Lung (tissue), 12 donors: ENCODE results near the gene HK2. TPM values are rescaled to one million over a fixed set of nuclear protein-coding genes. Genes with fewer than 3 reads are reported as not detected.

Source experiments
- ATAC-seq: fragments of 200-7000 bp; cut with Tn5 transposase; one replicate; pipeline ENCODE4 v1.9.1; 2020; ENCODE audit warnings: moderate number of reproducible peaks; ENCODE audit not compliant: insufficient read depth, low FRiP score
- DNase-seq, 3 donors: peaks; one replicate each; pipeline ENCODE4 v3.0.0-alpha.2; 2013 to 2017
- H3K27ac ChIP-seq, 2 donors: one replicate each; pipeline ENCODE4 v1.5.1; 2013; ENCODE audit warnings: mild to moderate bottlenecking in 2 of 2, moderate library complexity in 2 of 2, control low read depth in 1 of 2, inconsistent platforms in 1 of 2, low read depth in 1 of 2, low read length in 1 of 2
- H3K27me3 ChIP-seq, 3 donors: one replicate each; pipeline ENCODE4 v1.5.1; 2013; ENCODE audit warnings: low read length in 2 of 3; ENCODE audit not compliant: control insufficient read depth in 3 of 3, insufficient read depth in 3 of 3
- H3K36me3 ChIP-seq, 4 donors: one replicate each; pipeline ENCODE4 v1.5.1; 2013; ENCODE audit warnings: low read length in 4 of 4, mild to moderate bottlenecking in 1 of 4, moderate library complexity in 1 of 4; ENCODE audit not compliant: control insufficient read depth in 4 of 4, insufficient read depth in 4 of 4
- H3K4me1 ChIP-seq, 5 donors: one replicate each; pipeline ENCODE4 v1.5.1; 2013; ENCODE audit warnings: low read length in 5 of 5, mild to moderate bottlenecking in 2 of 5, moderate library complexity in 1 of 5; ENCODE audit not compliant: control insufficient read depth in 5 of 5, insufficient read depth in 5 of 5
- H3K4me3 ChIP-seq: one replicate; pipeline ENCODE4 v1.5.1; 2013; ENCODE audit warnings: mild to moderate bottlenecking, control low read depth, moderate library complexity
- H3K9ac ChIP-seq, 2 donors: one replicate each; pipeline ENCODE4 v1.5.1; 2013; ENCODE audit warnings: low read length in 2 of 2, control low read depth in 1 of 2; ENCODE audit not compliant: insufficient read depth in 1 of 2
- H3K9me3 ChIP-seq, 4 donors: one replicate each; pipeline ENCODE4 v1.5.1; 2013; ENCODE audit warnings: low read length in 3 of 4, mild to moderate bottlenecking in 1 of 4, moderate library complexity in 1 of 4; ENCODE audit not compliant: control insufficient read depth in 4 of 4, insufficient read depth in 3 of 4
- CTCF ChIP-seq: IDR thresholded peaks from 2 replicates; pipeline ENCODE4 v1.5.1; 2012; ENCODE audit warnings: mild to moderate bottlenecking; ENCODE audit errors: control extremely low read depth, extremely low read depth
- WGBS, 2 donors: extraction: QIAGEN DNeasy Blood & Tissue Kit; methylation state at CpG; one replicate each; pipeline ENCODE4 v1.1.7; 2013; 5-methylcytosine and 5-hydroxymethylcytosine counted together
- polyA plus RNA-seq, 2 donors: library from polyadenylated mRNA; stranded (reverse); fragments of 200-250 nt; gene quantifications; one replicate each; pipeline ENCODE4 v1.2.1, GENCODE V29; 2013
- total RNA-seq, 2 donors: library from RNA; depleted of rRNA in 1 of 2; stranded (reverse); fragments of >200 nt in 1 of 2; gene quantifications; one replicate each; pipeline ENCODE4 v1.2.1, GENCODE V29; 2014 to 2021
- donor health status: control.
- donor health status: control.
- donor health status: Bipolar disorder and iron deficiency.
- donor health status: healthy.
- donor health status: DM: yes; HTN: yes; CAD: no.

The HK2 gene
- total and polyA plus RNA-seq, 4 donors = 13.6 to 43.1 (median 20.8) TPM

GRCh38 chr2:74877376-74877775, 43.4 kb downstream of the HK2 start:
- Histone ChIP-seq H3K27ac (no peak overlapping the region), H3K36me3 (peaks cover 7 to 37% (median 13%) of the 10 kb centered on the region in 4 donors), H3K9ac (no peak overlapping the region), H3K9me3 (no peaks in the 10 kb centered on the region), H3K4me3 (no peak overlapping the region), H3K27me3 (no peaks in the 10 kb centered on the region), H3K4me1 (peaks cover 0 to 9% (median 5%) of the 10 kb centered on the region in 5 donors)
- WGBS, 2 donors = 85 to 90% methylated on average over 6 of the region's 6 CpGs
- DNase-seq = no peak
- no peak for ATAC-seq
- TF ChIP-seq CTCF = no peak

- H3K4me3 ChIP-seq = no peak overlapping the region
- no peak for TF ChIP-seq CTCF
- peaks cover 7 to 41% (median 13%) of the 10 kb centered on the region in 4 donors for H3K36me3 ChIP-seq
- ATAC-seq (no peak), DNase-seq (no peak)
- 79 to 83% methylated on average over 4 of the region's 4 CpGs for WGBS, 2 donors
- no peak overlapping the region for H3K9ac ChIP-seq
- no peaks in the 10 kb centered on the region for H3K9me3 ChIP-seq
- no peak overlapping the region for H3K27ac ChIP-seq
- peaks cover 0 to 1% (median 0%) of the 10 kb centered on the region in 3 donors for H3K27me3 ChIP-seq
- peaks cover 0 to 9% (median 5%) of the 10 kb centered on the region in 5 donors for H3K4me1 ChIP-seq
Measured at GRCh38 chr2:74877781-74878433, 44.0 kb downstream of the HK2 start.

- Histone ChIP-seq H3K4me1 (peaks cover 0 to 9% (median 5%) of the 10 kb centered on the region in 5 donors), H3K9ac (no peak overlapping the region), H3K9me3 (no peaks in the 10 kb centered on the region), H3K36me3 (peaks cover 7 to 45% (median 13%) of the 10 kb centered on the region in 4 donors), H3K4me3 (no peak overlapping the region), H3K27ac (no peak overlapping the region), H3K27me3 (peaks cover 0 to 4% (median 0%) of the 10 kb centered on the region in 3 donors)
- ATAC-seq = no peak
- WGBS, 2 donors = 97% methylated on average over 20 of the region's 20 CpGs
- no peak for TF ChIP-seq CTCF
- no peak for DNase-seq
Measured at GRCh38 chr2:74878551-74878950, 44.6 kb downstream of the HK2 start.
